Sigmoid colon (tissue), 7 donors: ENCODE measurements around the gene USP2. TPM values are rescaled to one million over a fixed set of nuclear protein-coding genes. Genes with fewer than 3 reads are reported as not detected.

Experiments
- DNase-seq: peaks from one replicate; pipeline ENCODE4 v3.0.0-alpha.2; 2019
- H3K27ac ChIP-seq, 4 donors: fragments of 200-600 bp; sonication (generic); one replicate each; pipeline ENCODE4 v1.5.1; 2016 to 2019; ENCODE audit warnings: mild to moderate bottlenecking in 1 of 4
- H3K27me3 ChIP-seq, 3 donors: fragments of 200-600 bp; sonication (generic); one replicate each; pipeline ENCODE4 v1.5.1; 2019; ENCODE audit warnings: mild to moderate bottlenecking in 1 of 3
- H3K36me3 ChIP-seq, 4 donors: fragments of 200-600 bp; sonication (generic); one replicate each; pipeline ENCODE4 v1.5.1; 2016 to 2019
- H3K4me1 ChIP-seq, 4 donors: fragments of 200-600 bp; sonication (generic); one replicate each; pipeline ENCODE4 v1.5.1; 2017 to 2019
- H3K4me3 ChIP-seq, 4 donors: fragments of 200-600 bp; sonication (generic); one replicate each; pipeline ENCODE4 v1.5.1; 2017 to 2019; ENCODE audit warnings: mild to moderate bottlenecking in 2 of 4, moderate library complexity in 1 of 4
- H3K9me3 ChIP-seq, 4 donors: fragments of 200-600 bp in 3 of 4; sonication (generic) in 3 of 4; one replicate each; pipeline versions ENCODE4 v1.5.1 to v1.6.1; 2013 to 2019
- CTCF ChIP-seq, 4 experiments: fragments of 450-650 bp in 3 of 4; fragments of 200-600 bp in 1 of 4; IDR thresholded peaks; one replicate each; pipeline ENCODE4 v1.5.1; 2016 to 2019; ENCODE audit warnings: antibody characterized with exemption in 4 of 4, mild to moderate bottlenecking in 3 of 4, moderate library complexity in 2 of 4
- EP300 ChIP-seq, 4 donors: sonication (generic); formaldehyde crosslinking; IDR thresholded peaks; one replicate each; pipeline ENCODE4 v1.6.1; 2017; ENCODE audit warnings: antibody characterized with exemption in 4 of 4
- POLR2A ChIP-seq, 2 donors: fragments of 450-650 bp; IDR thresholded peaks; one replicate each; pipeline ENCODE4 v1.6.1; 2016; ENCODE audit warnings: antibody characterized with exemption in 2 of 2, mild to moderate bottlenecking in 2 of 2, moderate library complexity in 2 of 2
- POLR2AphosphoS5 ChIP-seq, 4 donors: sonication (generic); formaldehyde crosslinking; IDR thresholded peaks; one replicate each; pipeline ENCODE4 v1.6.1; 2017; ENCODE audit warnings: antibody characterized with exemption in 4 of 4
- WGBS, 2 donors: extraction: QIAGEN DNeasy Blood & Tissue Kit; methylation state at CpG; one replicate each; pipeline ENCODE4 v1.1.7; 2013; 5-methylcytosine and 5-hydroxymethylcytosine counted together
- intact Hi-C: fragments of 100-400 bp; cut with DNase I; formaldehyde crosslinking; loops from one replicate; pipeline ENCODE4 v1.15.1; 2023
- polyA plus RNA-seq, 3 donors: library from polyadenylated mRNA; stranded (reverse); fragments of 200-250 nt; gene quantifications; one replicate each; pipeline ENCODE4 v1.2.3, GENCODE V29; 2013
- total RNA-seq, 4 donors: library from RNA; depleted of rRNA; stranded (reverse); fragments of >200 nt; gene quantifications; one replicate each; pipeline ENCODE4 v1.1.0, GENCODE V29; 2016
- donor health status: healthy with polysubstance abuse.
- donor health status: Bipolar disorder and iron deficiency.
- donor health status: healthy.

The USP2 gene
- total and polyA plus RNA-seq, 7 donors: 0.71 to 13.2 (median 1.9) TPM

- Histone ChIP-seq H3K9me3 (no peaks in the 10 kb centered on the region), H3K4me3 (no peak overlapping the region), H3K27ac (no peak overlapping the region), H3K27me3 (peaks cover 0 to 32% (median 21%) of the 10 kb centered on the region in 3 donors), H3K4me1 (peaks cover 0 to 48% (median 37%) of the 10 kb centered on the region in 4 donors), H3K36me3 (no peaks in the 10 kb centered on the region)
- peak; percentile 49 for DNase-seq
- 84 to 92% methylated on average over 4 of the region's 4 CpGs for WGBS, 2 donors
- TF ChIP-seq EP300 (IDR thresholded peaks at IDR 0.05) (no peak), CTCF (IDR thresholded peaks at IDR 0.05) (no peak), POLR2A (IDR thresholded peaks at IDR 0.05) (no peak), POLR2AphosphoS5 (IDR thresholded peaks at IDR 0.05) (no peak)
- intact Hi-C loops: no loop called here
Measured at GRCh38 chr11:119418759-119419158, 37.3 kb upstream of the USP2 start.

DNA sequence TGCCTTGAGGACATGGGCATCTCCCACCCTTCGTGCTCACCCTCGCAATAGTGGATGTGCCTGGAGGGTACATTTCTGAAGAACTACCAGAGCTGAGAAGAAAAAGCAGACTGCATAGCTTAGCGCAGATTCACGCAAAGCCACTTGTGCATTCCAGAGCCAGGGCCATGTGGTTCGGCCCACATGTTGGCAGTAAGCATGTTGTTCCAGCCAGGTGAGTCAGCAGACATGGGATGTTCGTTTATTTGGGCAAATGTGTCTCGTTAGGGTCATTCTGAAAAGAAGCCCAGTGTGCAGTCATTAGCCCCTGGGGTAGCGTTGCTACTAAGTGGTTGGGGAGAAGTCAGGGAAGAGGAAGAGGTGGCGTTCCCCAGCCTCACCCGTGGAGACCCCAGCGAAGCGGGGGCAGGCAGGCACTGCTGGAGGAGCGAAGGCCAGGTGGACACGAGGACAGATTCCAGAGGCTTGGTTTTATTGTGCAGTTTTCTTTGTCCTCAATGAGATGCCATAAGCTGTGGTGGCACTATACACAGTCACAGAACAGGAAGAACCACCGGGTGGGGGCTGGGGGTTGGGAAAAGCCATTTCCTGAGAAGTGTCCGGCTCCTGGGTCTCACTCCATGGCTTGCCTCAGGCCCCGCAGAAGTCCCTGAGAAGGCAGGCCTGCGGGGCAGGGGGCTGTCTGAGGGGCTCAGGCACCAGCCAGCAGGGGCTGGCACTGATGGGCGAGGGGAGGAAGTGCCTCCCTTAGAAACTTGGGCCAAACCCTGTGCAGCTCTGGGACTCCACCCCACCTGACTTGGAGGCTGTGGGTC, 36.4 kb upstream of the USP2 start:
- H3K9me3 ChIP-seq: no peaks in the 10 kb centered on the region
- peaks cover 0 to 44% (median 30%) of the 10 kb centered on the region in 4 donors for H3K4me1 ChIP-seq
- no peaks in the 10 kb centered on the region for H3K36me3 ChIP-seq
- DNase-seq: no peak
- intact Hi-C loops: no loop called here
- WGBS, 2 donors: 77 to 80% methylated on average over 19 of the region's 19 CpGs
- H3K4me3 ChIP-seq: no peak overlapping the region
- H3K27ac ChIP-seq: peak overlapping the region in 2 of 4 donors; percentile 33 to 65
- TF ChIP-seq POLR2A (IDR thresholded peaks at IDR 0.05): no peak
- peak in 2 of 4 donors; percentile 39 to 55 for TF ChIP-seq POLR2AphosphoS5 (IDR thresholded peaks at IDR 0.05)
- TF ChIP-seq CTCF (IDR thresholded peaks at IDR 0.05): no peak
- no peak for TF ChIP-seq EP300 (IDR thresholded peaks at IDR 0.05)
- H3K27me3 ChIP-seq: peaks cover 0 to 29% (median 17%) of the 10 kb centered on the region in 3 donors

DNA sequence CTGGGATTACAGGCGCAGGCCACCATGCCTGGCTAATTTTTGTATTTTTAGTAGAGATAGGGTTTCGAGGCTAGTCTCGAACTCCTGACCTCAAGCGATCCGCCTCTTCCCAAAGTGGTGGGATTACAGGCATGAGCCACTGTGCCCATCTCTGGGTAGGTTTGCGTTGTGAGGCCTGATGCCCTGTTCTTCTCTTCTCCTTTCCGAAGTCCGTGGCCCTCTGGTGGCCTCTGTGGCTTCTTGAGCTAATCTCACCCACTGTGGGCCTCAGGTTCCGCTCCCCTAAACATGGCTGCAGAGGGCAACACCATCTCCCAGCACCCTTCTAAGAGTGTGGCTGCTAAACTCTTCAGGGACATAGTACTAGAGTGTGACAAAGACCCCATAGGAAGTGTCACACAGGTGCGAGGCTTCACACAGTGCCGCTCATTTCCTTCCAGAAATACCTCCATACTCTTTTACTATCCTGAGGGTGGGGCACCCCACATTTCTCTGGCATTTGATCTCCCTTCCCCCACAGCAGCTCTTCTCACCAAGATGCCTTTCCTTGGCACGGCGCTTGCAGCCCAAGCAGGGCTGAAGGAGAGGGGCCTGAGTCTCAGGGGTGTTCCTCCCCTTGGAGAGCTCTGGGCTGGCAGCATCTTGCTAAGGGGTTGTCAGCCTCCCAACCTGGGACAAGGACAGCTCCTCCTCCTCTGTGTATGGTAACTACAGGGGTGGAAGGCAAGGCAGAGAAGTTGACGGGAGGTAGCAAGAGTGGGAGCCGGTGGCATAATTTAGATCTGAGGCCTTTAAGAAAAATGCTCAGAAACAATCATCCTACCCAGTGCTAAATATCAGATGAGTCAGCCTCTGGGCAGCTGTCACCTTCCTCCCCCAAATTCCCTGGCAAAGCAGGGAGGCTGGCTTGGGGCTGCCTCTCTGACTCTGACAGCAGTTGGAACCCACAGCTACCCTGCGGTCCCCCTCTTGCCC, 35.4 kb upstream of the USP2 start:
- peak; percentile 56 for DNase-seq
- H3K4me1 ChIP-seq: peaks cover 0 to 34% (median 19%) of the 10 kb centered on the region in 4 donors
- TF ChIP-seq POLR2AphosphoS5 (IDR thresholded peaks at IDR 0.05) (no peak), EP300 (IDR thresholded peaks at IDR 0.05) (no peak), POLR2A (IDR thresholded peaks at IDR 0.05) (no peak), CTCF (IDR thresholded peaks at IDR 0.05) (no peak)
- H3K9me3 ChIP-seq: no peaks in the 10 kb centered on the region
- intact Hi-C loops: no loop called here
- peaks cover 0 to 18% (median 8%) of the 10 kb centered on the region in 3 donors for H3K27me3 ChIP-seq
- no peak overlapping the region for H3K4me3 ChIP-seq
- H3K36me3 ChIP-seq: no peaks in the 10 kb centered on the region
- peak overlapping the region in 2 of 4 donors; percentile 33 to 65 for H3K27ac ChIP-seq
- WGBS, 2 donors: 87 to 90% methylated on average over 16 of the region's 16 CpGs

DNA sequence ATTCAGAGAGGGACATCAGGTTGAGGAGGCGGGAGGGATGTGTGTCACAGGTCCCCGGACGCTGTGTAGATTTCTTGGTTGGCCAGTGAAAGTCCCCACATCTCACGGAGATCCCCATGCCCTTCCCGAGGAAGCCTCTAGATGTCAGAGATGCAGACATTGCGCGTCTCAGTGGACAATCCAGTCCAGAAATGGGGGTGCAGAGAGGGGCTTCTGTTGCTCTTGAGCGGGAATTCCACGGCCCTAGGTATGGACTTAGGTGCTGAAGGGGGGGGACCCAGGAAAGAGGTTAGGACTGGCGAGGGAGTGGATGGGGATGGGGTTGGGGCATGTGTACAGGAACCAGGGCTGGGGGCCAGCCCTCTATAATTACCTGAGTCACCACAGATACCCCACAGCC, 34.5 kb upstream of the USP2 start:
- H3K9me3 ChIP-seq: no peaks in the 10 kb centered on the region
- peaks cover 0 to 9% (median 3%) of the 10 kb centered on the region in 3 donors for H3K27me3 ChIP-seq
- intact Hi-C loops: no loop called here
- H3K4me3 ChIP-seq: no peak overlapping the region
- H3K4me1 ChIP-seq: peaks cover 0 to 25% (median 13%) of the 10 kb centered on the region in 4 donors
- TF ChIP-seq EP300 (IDR thresholded peaks at IDR 0.05) (no peak), POLR2AphosphoS5 (IDR thresholded peaks at IDR 0.05) (no peak), CTCF (IDR thresholded peaks at IDR 0.05) (no peak), POLR2A (IDR thresholded peaks at IDR 0.05) (no peak)
- no peak overlapping the region for H3K27ac ChIP-seq
- H3K36me3 ChIP-seq: no peaks in the 10 kb centered on the region
- 93 to 94% methylated on average over 10 of the region's 10 CpGs for WGBS, 2 donors
- no peak for DNase-seq
